ENCODE results near the gene FATE1. TPM values are rescaled to one million over a fixed set of nuclear protein-coding genes. Genes with fewer than 3 reads are reported as not detected.

The FATE1 gene
- polyA plus RNA-seq, 1 donor from 2014 or later: not detected

DNA sequence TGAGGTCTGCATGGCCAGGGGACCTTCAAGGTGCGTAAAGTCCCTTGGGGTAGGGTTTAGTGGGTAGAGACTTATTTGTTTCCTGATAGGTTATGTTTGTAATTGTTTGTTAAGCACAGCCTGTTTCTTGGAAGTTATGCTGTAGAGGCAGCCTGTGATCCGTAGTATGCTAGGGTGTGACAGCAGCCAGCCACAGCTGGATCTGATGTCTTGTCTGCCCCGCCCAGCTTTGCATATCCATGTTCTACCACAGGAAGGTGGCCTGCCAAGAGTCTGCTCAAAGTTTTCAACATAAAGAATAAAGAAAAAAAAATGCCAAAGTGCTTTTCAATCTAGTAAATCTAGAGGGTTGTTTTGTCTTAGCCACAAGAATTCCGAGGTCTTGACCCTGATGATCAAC, 39.6 kb upstream of the FATE1 start:
- H3K9me2 ChIP-seq (ENCODE audit: insufficient read depth, low read length): no peaks in the 10 kb centered on the region
- H3K27me3 ChIP-seq (ENCODE audit: insufficient read depth, low read depth, low read length): no peaks in the 10 kb centered on the region
- H2AFZ ChIP-seq (ENCODE audit: low read depth, low read length): no peak overlapping the region
- H3K79me2 ChIP-seq (replicated peaks; ENCODE audit: insufficient read depth, low read length): no peaks in the 10 kb centered on the region
- H3K9ac ChIP-seq (ENCODE audit: low read length): no peak overlapping the region
- H3K36me3 ChIP-seq (ENCODE audit: insufficient read depth, low read length): no peaks in the 10 kb centered on the region
- TF ChIP-seq POLR2AphosphoS5 (IDR thresholded peaks at IDR 0.05) (no peak), EZH2 (IDR thresholded peaks at IDR 0.05; ENCODE audit: borderline replicate concordance, insufficient read depth, low read length, poor library complexity, severe bottlenecking) (no peak)
- TF ChIP-seq, protein P1, sequence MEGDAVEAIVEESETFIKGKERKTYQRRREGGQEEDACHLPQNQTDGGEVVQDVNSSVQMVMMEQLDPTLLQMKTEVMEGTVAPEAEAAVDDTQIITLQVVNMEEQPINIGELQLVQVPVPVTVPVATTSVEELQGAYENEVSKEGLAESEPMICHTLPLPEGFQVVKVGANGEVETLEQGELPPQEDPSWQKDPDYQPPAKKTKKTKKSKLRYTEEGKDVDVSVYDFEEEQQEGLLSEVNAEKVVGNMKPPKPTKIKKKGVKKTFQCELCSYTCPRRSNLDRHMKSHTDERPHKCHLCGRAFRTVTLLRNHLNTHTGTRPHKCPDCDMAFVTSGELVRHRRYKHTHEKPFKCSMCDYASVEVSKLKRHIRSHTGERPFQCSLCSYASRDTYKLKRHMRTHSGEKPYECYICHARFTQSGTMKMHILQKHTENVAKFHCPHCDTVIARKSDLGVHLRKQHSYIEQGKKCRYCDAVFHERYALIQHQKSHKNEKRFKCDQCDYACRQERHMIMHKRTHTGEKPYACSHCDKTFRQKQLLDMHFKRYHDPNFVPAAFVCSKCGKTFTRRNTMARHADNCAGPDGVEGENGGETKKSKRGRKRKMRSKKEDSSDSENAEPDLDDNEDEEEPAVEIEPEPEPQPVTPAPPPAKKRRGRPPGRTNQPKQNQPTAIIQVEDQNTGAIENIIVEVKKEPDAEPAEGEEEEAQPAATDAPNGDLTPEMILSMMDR (IDR thresholded peaks at IDR 0.05; ENCODE audit: poor library complexity, severe bottlenecking): no peak
- no peaks in the 10 kb centered on the region for H3K9me3 ChIP-seq (ENCODE audit: low read length)
- H3F3A ChIP-seq (ENCODE audit: insufficient read depth, low read length, poor library complexity, severe bottlenecking): no peaks in the 10 kb centered on the region
- no peak overlapping the region for H3K4me3 ChIP-seq (ENCODE audit: low read length)
- H4K20me1 ChIP-seq (ENCODE audit: insufficient read depth): no peaks in the 10 kb centered on the region
- no peak overlapping the region for H3K27ac ChIP-seq (ENCODE audit: low read length)
- H3K4me2 ChIP-seq (ENCODE audit: low read length): no peak overlapping the region

DNA sequence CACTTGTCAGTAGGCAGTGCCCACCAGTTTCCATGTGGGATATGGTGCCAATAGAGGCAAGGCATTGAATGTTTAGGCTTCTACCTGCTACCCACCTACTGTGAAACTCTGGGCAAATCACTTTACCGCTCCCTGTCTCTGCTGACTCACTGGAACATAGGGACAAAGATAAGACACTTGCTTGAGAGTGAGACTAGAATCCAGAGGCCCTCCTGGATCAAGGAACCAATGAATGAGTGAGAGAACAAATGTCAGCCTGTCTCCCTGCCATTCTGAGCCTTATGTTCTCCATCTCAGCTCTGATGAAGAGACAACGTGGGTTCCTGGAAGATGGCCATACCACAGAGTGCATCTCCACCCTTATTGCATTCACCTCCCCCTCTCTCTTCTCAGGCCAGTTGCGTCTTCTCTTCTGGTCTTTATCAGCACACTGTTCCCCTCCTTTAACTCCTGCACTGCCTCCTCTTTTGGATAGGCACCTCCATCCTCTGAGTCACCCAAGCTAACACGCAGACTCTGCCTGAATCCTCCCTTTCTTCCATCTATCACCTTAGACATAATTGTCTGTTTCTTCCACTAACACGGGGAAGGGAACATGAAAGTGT, 35.9 kb upstream of the FATE1 start:
- H3K79me2 ChIP-seq (replicated peaks; ENCODE audit: insufficient read depth, low read length): no peaks in the 10 kb centered on the region
- no peaks in the 10 kb centered on the region for H3K9me3 ChIP-seq (ENCODE audit: low read length)
- no peak overlapping the region for H3K4me2 ChIP-seq (ENCODE audit: low read length)
- H3K4me3 ChIP-seq (ENCODE audit: low read length): no peak overlapping the region
- no peak overlapping the region for H3K9ac ChIP-seq (ENCODE audit: low read length)
- H2AFZ ChIP-seq (ENCODE audit: low read depth, low read length): no peak overlapping the region
- H3K9me2 ChIP-seq (ENCODE audit: insufficient read depth, low read length): no peaks in the 10 kb centered on the region
- H4K20me1 ChIP-seq (ENCODE audit: insufficient read depth): no peaks in the 10 kb centered on the region
- H3K36me3 ChIP-seq (ENCODE audit: insufficient read depth, low read length): no peaks in the 10 kb centered on the region
- TF ChIP-seq, protein P2, sequence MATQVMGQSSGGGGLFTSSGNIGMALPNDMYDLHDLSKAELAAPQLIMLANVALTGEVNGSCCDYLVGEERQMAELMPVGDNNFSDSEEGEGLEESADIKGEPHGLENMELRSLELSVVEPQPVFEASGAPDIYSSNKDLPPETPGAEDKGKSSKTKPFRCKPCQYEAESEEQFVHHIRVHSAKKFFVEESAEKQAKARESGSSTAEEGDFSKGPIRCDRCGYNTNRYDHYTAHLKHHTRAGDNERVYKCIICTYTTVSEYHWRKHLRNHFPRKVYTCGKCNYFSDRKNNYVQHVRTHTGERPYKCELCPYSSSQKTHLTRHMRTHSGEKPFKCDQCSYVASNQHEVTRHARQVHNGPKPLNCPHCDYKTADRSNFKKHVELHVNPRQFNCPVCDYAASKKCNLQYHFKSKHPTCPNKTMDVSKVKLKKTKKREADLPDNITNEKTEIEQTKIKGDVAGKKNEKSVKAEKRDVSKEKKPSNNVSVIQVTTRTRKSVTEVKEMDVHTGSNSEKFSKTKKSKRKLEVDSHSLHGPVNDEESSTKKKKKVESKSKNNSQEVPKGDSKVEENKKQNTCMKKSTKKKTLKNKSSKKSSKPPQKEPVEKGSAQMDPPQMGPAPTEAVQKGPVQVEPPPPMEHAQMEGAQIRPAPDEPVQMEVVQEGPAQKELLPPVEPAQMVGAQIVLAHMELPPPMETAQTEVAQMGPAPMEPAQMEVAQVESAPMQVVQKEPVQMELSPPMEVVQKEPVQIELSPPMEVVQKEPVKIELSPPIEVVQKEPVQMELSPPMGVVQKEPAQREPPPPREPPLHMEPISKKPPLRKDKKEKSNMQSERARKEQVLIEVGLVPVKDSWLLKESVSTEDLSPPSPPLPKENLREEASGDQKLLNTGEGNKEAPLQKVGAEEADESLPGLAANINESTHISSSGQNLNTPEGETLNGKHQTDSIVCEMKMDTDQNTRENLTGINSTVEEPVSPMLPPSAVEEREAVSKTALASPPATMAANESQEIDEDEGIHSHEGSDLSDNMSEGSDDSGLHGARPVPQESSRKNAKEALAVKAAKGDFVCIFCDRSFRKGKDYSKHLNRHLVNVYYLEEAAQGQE (IDR thresholded peaks at IDR 0.05; ENCODE audit: borderline replicate concordance): no peak
- TF ChIP-seq SMC3 (conservative IDR thresholded peaks at IDR 0.05; ENCODE audit: poor library complexity): no peak
- no peak for TF ChIP-seq EP300 (conservative IDR thresholded peaks at IDR 0.05; ENCODE audit: poor library complexity, severe bottlenecking)
- no peak for TF ChIP-seq RAD21 (conservative IDR thresholded peaks at IDR 0.05)
- no peak for TF ChIP-seq EZH2 (IDR thresholded peaks at IDR 0.05; ENCODE audit: borderline replicate concordance, insufficient read depth, low read length, poor library complexity, severe bottlenecking)
- TF ChIP-seq, protein P1 (IDR thresholded peaks at IDR 0.05; ENCODE audit: poor library complexity, severe bottlenecking): no peak
- TF ChIP-seq POLR2AphosphoS5 (IDR thresholded peaks at IDR 0.05): no peak
- TF ChIP-seq TAF1 (IDR thresholded peaks at IDR 0.05; ENCODE audit: low read depth): no peak
- no peak for TF ChIP-seq MXI1 (conservative IDR thresholded peaks at IDR 0.05; ENCODE audit: poor library complexity, severe bottlenecking)
- H3K27me3 ChIP-seq (ENCODE audit: insufficient read depth, low read depth, low read length): no peaks in the 10 kb centered on the region
- no peaks in the 10 kb centered on the region for H3F3A ChIP-seq (ENCODE audit: insufficient read depth, low read length, poor library complexity, severe bottlenecking)
- no peak overlapping the region for H3K27ac ChIP-seq (ENCODE audit: low read length)
